ENCODE measurements around the gene MYO18A. TPM values are rescaled to one million over a fixed set of nuclear protein-coding genes. Genes with fewer than 3 reads are reported as not detected.
A peak's percentile ranks its signal among the peaks of the same experiment; 100 is the strongest.

The MYO18A gene
- total RNA-seq, 1 donor from 2014 or later: 48.2 TPM

- Mint-ChIP-seq H3K36me3 (ENCODE audit: low read depth) (no peaks in the 10 kb centered on the region), H3K9me3 (no peaks in the 10 kb centered on the region), H3K4me3 (peak overlapping the region; percentile 89), H3K27ac (ENCODE audit: unreplicated experiment) (no peak overlapping the region), H3K27me3 (ENCODE audit: low read depth) (no peaks in the 10 kb centered on the region), H3K4me1 (peaks cover 39% of the 10 kb centered on the region)
- DNase-seq (ENCODE audit: low read depth, low spot score): no peak
- TF ChIP-seq CTCF (conservative IDR thresholded peaks at IDR 0.05): no peak
Measured at GRCh38 chr17:29177541-29177870, 2.7 kb downstream of the MYO18A start.

GRCh38 chr17:29176558-29177351 lies 3.4 kb downstream of the MYO18A start:
- no peaks in the 10 kb centered on the region for H3K36me3 Mint-ChIP-seq (ENCODE audit: low read depth)
- no peaks in the 10 kb centered on the region for H3K9me3 Mint-ChIP-seq
- peaks cover 39% of the 10 kb centered on the region for H3K4me1 Mint-ChIP-seq
- H3K4me3 Mint-ChIP-seq: peak overlapping the region; percentile 89
- no peak overlapping the region for H3K27ac Mint-ChIP-seq (ENCODE audit: unreplicated experiment)
- no peak for TF ChIP-seq CTCF (conservative IDR thresholded peaks at IDR 0.05)
- H3K27me3 Mint-ChIP-seq (ENCODE audit: low read depth): no peaks in the 10 kb centered on the region
- peak; percentile 43 for DNase-seq (ENCODE audit: low read depth, low spot score)

- no peaks in the 10 kb centered on the region for H3K27me3 Mint-ChIP-seq (ENCODE audit: low read depth)
- H3K9me3 Mint-ChIP-seq: no peaks in the 10 kb centered on the region
- peaks cover 3% of the 10 kb centered on the region for H3K36me3 Mint-ChIP-seq (ENCODE audit: low read depth)
- peaks cover 35% of the 10 kb centered on the region for H3K4me1 Mint-ChIP-seq
- no peak overlapping the region for H3K4me3 Mint-ChIP-seq
- no peak for TF ChIP-seq CTCF (conservative IDR thresholded peaks at IDR 0.05)
- H3K27ac Mint-ChIP-seq (ENCODE audit: unreplicated experiment): no peak overlapping the region
- DNase-seq (ENCODE audit: low read depth, low spot score): no peak
Measured at GRCh38 chr17:29175349-29175748, 4.8 kb downstream of the MYO18A start.

- Mint-ChIP-seq H3K27me3 (ENCODE audit: low read depth) (no peaks in the 10 kb centered on the region), H3K4me3 (no peak overlapping the region), H3K9me3 (no peaks in the 10 kb centered on the region), H3K36me3 (ENCODE audit: low read depth) (peaks cover 3% of the 10 kb centered on the region), H3K27ac (ENCODE audit: unreplicated experiment) (no peak overlapping the region), H3K4me1 (peaks cover 15% of the 10 kb centered on the region)
- no peak for DNase-seq (ENCODE audit: low read depth, low spot score)
- TF ChIP-seq CTCF (conservative IDR thresholded peaks at IDR 0.05): no peak
Measured at GRCh38 chr17:29172589-29172988, 7.6 kb downstream of the MYO18A start.

- H3K27ac Mint-ChIP-seq (ENCODE audit: unreplicated experiment): no peak overlapping the region
- no peaks in the 10 kb centered on the region for H3K9me3 Mint-ChIP-seq
Measured at GRCh38 chr17:29170682-29171081, 9.5 kb downstream of the MYO18A start.

More at GRCh38 chr17:29170682-29171081, 9.5 kb downstream of the MYO18A start:
- Mint-ChIP-seq H3K4me1 (no peaks in the 10 kb centered on the region), H3K36me3 (ENCODE audit: low read depth) (peaks cover 3% of the 10 kb centered on the region), H3K27me3 (ENCODE audit: low read depth) (no peaks in the 10 kb centered on the region), H3K4me3 (no peak overlapping the region)
- DNase-seq (ENCODE audit: low read depth, low spot score): no peak
- no peak for TF ChIP-seq CTCF (conservative IDR thresholded peaks at IDR 0.05)
